ENCODE measurements around the gene KLHL22. TPM values are rescaled to one million over a fixed set of nuclear protein-coding genes. Genes with fewer than 3 reads are reported as not detected.

The KLHL22 gene
- total and polyA plus RNA-seq, 4 donors = 2.0 to 20.3 (median 8.7) TPM

DNA sequence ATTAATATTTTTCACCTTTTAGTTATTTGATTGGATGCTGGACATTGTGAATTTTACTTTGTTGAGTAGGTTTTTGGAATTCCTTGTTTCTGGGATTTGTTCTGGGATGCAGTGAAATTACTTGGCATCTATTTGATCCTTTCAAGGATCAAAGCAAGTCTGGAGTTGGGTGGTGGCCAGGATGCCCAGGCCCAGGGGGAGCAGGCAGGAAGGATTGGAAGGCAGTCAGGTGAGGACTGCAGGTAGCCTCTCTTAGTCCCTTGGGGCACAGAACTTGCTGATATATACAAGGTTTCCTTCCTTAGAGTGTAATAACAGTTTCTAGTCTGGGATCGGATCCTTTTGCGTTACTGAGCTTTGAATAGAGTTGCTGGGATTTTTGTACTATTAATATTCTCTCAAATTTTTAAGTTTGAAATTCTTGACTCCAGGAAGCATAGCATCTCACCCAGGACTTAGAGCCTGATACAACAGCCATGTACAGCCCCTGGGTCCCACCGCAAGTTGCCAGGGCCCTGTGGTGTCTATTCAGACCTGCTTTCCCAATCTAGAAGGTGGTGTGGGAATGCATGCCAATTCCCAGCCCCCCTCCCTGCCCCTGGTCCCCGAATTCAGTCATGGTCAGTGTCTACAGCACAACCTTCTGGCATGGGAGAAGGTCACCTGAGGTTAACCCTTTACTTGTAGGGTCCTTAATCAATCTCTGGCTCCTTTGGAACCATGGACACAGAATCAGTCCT is 95.6 kb downstream of the KLHL22 start:
- DNase-seq (ENCODE audit: low spot score) = no peak
- peaks cover 0 to 11% (median 9%) of the 10 kb centered on the region in 4 donors for H3K4me1 ChIP-seq (ENCODE audit: control insufficient read depth in 4 of 4, insufficient read depth in 4 of 4, low read length in 3 of 4)
- no peak overlapping the region for H3K4me3 ChIP-seq (ENCODE audit: low read depth in 1 of 3, low read length in 3 of 3)
- no peak overlapping the region for H3K9ac ChIP-seq (ENCODE audit: low read depth in 1 of 2, low read length in 2 of 2)
- H3K27ac ChIP-seq (ENCODE audit: low read depth in 1 of 2, low read length in 2 of 2) = no peak overlapping the region
- H3K36me3 ChIP-seq (ENCODE audit: control insufficient read depth in 4 of 4, insufficient read depth in 3 of 4, low read depth in 1 of 4, low read length in 3 of 4) = no peaks in the 10 kb centered on the region
- TF ChIP-seq JUND (IDR thresholded peaks at IDR 0.05) (no peak), TAF1 (conservative IDR thresholded peaks at IDR 0.05) (no peak), FOXA1 (IDR thresholded peaks at IDR 0.05) (no peak), SP1 (IDR thresholded peaks at IDR 0.05) (no peak), ZBTB33 (IDR thresholded peaks at IDR 0.05) (no peak), ATF3 (IDR thresholded peaks at IDR 0.05) (no peak), YY1 (IDR thresholded peaks at IDR 0.05) (no peak), FOXA2 (IDR thresholded peaks at IDR 0.05) (no peak), RAD21 (IDR thresholded peaks at IDR 0.05) (no peak), NR2F2 (IDR thresholded peaks at IDR 0.05) (no peak), HNF4G (IDR thresholded peaks at IDR 0.05) (no peak), HNF4A (conservative IDR thresholded peaks at IDR 0.05) (no peak), CTCF (IDR thresholded peaks at IDR 0.05; ENCODE audit: low read depth, low read length, missing input control) (no peak), RXRA (IDR thresholded peaks at IDR 0.05) (no peak)
- TF ChIP-seq, protein P1, sequence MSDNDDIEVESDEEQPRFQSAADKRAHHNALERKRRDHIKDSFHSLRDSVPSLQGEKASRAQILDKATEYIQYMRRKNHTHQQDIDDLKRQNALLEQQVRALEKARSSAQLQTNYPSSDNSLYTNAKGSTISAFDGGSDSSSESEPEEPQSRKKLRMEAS (IDR thresholded peaks at IDR 0.05) = no peak
- TF ChIP-seq, protein P2, sequence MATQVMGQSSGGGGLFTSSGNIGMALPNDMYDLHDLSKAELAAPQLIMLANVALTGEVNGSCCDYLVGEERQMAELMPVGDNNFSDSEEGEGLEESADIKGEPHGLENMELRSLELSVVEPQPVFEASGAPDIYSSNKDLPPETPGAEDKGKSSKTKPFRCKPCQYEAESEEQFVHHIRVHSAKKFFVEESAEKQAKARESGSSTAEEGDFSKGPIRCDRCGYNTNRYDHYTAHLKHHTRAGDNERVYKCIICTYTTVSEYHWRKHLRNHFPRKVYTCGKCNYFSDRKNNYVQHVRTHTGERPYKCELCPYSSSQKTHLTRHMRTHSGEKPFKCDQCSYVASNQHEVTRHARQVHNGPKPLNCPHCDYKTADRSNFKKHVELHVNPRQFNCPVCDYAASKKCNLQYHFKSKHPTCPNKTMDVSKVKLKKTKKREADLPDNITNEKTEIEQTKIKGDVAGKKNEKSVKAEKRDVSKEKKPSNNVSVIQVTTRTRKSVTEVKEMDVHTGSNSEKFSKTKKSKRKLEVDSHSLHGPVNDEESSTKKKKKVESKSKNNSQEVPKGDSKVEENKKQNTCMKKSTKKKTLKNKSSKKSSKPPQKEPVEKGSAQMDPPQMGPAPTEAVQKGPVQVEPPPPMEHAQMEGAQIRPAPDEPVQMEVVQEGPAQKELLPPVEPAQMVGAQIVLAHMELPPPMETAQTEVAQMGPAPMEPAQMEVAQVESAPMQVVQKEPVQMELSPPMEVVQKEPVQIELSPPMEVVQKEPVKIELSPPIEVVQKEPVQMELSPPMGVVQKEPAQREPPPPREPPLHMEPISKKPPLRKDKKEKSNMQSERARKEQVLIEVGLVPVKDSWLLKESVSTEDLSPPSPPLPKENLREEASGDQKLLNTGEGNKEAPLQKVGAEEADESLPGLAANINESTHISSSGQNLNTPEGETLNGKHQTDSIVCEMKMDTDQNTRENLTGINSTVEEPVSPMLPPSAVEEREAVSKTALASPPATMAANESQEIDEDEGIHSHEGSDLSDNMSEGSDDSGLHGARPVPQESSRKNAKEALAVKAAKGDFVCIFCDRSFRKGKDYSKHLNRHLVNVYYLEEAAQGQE (IDR thresholded peaks at IDR 0.05) = no peak
- no peaks in the 10 kb centered on the region for H3K9me3 ChIP-seq (ENCODE audit: control insufficient read depth in 4 of 4, low read length in 3 of 4)
- 89% methylated on average over 4 of the region's 4 CpGs for WGBS
- H3K27me3 ChIP-seq (ENCODE audit: control insufficient read depth in 4 of 4, insufficient read depth in 4 of 4, low read length in 3 of 4) = no peaks in the 10 kb centered on the region

Measured in liver (tissue), 9 donors.